GM18511 (cell line): Measurements from ENCODE around the gene PCDHGB5.
"Not testable (repeated sequence)": the region's sequence is repeated elsewhere in the genome, so short reads cannot be mapped to it uniquely, and the experiment has no call there.

ENCODE experiments used
- ATAC-seq: cut with Tn5 transposase; IDR thresholded peaks from one replicate; pipeline ENCODE4 v1.9.1; 2021; ENCODE audit warnings: mild to moderate bottlenecking, moderate library complexity; ENCODE audit not compliant: unreplicated experiment

PCDHGB5 gene

DNA sequence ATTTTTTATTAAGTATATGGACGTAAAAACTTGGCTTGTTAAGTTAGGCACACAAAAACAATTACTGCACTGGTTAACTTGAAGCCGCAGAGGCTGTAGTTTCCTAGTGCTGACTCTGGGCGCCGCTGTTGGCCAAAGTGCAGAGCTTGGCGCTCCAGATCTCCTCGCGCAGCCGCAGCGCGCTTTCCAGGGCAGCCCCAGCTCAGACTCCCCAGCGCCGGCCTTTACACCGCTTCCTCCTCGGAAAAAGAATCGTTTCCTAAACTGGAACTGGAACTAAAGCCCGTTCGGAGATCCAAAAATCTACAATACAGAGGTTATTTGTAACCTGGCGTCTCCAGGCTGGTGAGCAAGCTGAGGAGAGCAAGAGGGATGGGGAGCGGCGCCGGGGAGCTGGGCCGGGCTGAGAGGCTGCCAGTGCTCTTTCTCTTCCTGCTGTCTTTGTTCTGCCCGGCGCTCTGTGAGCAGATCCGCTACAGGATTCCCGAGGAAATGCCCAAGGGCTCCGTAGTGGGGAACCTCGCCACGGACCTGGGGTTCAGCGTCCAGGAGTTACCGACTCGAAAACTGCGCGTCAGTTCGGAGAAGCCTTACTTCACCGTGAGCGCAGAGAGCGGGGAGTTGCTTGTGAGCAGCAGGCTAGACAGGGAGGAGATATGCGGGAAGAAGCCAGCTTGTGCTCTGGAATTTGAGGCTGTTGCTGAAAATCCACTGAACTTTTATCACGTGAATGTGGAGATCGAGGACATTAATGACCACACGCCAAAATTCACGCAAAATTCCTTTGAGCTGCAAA lies at the start of gene PCDHGB5:
PCDHGB5 (plus strand) TSS at position 192 of the 796 bp plus-strand sequence; CDS start at position 373, 181 bp downstream.
- not testable (repeated sequence) for ATAC-seq

DNA sequence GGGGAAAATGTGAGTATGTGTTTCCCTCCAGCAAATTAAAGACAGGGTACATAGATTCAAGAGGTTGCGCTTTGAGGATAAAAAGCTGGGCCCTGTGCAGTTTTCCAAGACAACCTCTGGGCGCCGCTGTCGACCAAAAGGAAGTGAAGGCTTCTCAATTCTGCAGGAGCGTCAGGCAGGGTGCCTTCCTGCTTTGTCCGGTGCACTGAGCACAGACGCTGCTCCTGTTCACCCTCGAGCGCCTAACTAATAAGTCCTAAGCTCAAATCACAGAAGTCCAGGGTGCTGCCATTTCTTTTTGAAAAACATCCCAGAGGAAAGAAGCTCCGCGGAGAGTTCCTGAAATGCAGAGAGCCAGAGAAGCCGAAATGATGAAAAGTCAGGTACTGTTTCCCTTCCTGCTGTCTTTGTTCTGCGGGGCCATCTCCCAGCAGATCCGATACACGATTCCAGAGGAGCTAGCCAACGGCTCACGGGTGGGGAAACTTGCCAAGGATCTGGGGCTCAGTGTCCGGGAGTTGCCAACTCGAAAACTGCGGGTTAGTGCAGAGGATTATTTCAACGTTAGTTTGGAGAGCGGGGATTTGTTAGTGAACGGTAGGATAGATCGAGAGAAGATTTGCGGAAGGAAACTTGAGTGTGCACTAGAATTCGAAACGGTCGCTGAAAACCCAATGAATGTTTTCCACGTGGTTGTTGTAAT lies 47.7 kb upstream of the PCDHGB5 start, which contains the start of gene PCDHGB1:
PCDHGB1 (plus strand) TSS at position 183 of the 703 bp plus-strand sequence; CDS start at position 345, 162 bp downstream.
- peak; percentile 87 for ATAC-seq

DNA sequence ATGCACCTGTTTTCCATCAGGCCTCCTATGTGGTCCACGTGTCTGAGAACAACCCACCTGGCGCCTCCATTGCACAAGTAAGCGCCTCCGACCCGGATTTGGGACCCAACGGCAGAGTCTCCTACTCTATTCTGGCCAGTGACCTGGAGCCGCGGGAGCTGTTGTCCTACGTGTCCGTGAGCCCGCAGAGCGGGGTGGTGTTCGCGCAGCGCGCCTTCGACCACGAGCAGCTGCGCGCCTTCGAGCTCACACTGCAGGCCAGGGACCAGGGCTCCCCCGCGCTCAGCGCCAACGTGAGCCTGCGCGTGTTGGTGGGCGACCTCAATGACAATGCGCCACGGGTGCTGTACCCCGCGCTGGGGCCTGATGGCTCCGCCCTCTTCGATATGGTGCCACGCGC lies 46.2 kb upstream of the PCDHGB5 start:
- no peak for ATAC-seq

DNA sequence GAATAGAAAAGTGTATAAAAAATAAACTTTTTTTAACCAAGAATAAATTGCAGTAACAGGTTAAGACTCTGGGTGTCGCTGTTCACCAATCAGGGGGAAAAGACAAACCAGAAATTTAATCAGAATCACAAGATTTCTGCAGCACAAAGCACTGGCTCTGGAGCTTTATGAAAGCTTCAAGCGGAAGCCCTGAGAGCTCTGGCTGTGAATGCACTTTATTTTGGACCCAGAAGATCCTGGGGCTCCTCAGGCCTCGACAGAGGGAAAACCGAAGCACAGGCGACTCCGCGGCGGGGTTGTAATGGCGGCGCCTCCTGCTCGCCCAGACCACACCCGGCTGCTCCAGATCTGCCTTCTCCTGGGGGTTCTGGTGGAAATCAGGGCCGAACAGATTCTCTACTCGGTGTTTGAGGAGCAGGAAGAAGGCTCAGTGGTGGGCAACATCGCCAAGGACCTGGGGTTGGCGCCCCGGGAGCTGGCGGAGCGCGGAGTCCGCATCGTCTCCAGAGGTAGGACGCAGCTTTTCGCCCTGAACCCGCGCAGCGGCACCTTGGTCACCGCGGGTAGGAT lies 42.8 kb upstream of the PCDHGB5 start, which contains the start of gene PCDHGA4:
PCDHGA4 (plus strand) TSS at position 122 of the 570 bp plus-strand sequence; CDS start at position 209, 87 bp downstream.
- ATAC-seq = no peak

DNA sequence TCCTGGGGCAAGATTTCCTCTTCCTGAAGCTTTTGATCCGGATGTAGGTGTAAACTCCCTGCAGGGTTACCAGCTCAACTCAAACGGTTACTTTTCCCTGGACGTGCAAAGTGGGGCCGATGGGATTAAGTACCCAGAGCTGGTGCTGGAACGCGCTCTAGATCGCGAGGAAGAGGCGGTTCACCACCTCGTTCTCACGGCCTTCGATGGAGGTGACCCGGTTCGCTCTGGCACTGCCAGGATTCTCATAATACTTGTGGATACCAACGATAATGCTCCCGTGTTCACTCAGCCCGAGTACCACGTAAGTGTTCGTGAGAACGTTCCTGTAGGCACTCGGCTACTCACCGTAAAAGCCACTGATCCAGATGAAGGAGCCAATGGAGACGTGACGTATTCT lies 42.1 kb upstream of the PCDHGB5 start:
- no peak for ATAC-seq

DNA sequence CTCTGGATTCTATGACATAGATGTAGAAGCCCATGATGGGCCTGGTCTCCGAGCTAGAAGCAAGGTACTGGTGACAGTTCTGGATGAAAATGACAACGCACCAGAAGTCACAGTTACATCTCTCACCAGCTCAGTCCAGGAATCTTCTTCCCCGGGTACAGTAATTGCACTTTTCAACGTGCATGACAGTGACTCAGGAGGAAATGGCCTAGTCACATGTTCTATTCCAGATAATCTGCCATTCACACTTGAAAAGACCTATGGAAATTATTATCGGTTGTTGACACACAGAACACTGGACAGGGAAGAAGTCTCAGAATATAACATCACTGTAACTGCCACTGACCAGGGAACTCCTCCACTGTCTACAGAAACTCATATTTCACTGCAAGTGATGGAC lies 41.6 kb upstream of the PCDHGB5 start:
- ATAC-seq = no peak

DNA sequence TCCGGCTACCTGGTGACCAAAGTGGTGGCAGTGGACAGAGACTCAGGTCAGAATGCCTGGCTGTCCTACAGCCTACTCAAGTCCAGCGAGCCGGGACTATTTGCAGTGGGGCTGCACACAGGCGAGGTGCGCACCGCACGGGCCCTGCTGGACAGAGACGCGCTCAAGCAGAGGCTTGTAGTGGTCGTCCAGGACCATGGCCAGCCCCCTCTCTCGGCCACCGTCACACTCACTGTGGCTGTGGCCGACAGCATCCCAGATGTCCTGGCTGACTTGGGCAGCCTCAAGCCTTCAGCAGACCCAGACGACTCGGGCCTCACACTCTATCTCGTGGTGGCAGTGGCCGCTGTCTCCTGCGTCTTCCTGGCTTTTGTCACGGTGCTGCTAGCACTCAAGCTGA lies 40.8 kb upstream of the PCDHGB5 start:
- ATAC-seq = no peak

DNA sequence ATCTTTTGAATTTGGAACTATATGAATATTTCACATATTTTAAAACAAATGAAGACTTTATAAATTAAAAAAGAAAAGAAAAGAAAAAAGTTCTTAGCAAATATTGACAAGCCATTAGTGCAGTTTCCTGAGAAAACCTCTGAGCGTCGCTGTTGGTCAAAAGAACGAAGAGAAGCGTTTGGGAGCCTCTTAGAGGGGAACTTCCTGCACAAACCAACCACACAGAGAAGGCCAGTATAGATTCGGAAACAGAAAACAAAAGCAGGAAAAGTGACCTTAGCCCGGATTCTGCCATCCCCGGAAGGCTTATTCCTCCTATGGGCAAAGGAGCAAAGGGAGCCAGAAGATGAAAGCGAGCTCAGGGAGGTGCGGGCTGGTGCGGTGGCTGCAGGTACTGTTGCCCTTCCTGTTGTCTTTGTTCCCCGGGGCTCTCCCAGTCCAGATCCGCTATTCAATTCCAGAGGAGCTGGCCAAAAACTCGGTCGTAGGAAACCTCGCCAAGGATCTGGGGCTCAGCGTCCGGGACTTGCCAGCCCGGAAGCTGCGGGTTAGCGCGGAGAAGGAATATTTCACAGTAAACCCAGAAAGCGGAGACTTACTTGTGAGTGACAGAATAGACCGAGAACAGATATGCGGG lies 37.8 kb upstream of the PCDHGB5 start, which contains the start of gene PCDHGB2:
PCDHGB2 (plus strand) TSS at position 205 of the 637 bp plus-strand sequence; CDS start at position 347, 142 bp downstream.
- peak; percentile 91 for ATAC-seq

DNA sequence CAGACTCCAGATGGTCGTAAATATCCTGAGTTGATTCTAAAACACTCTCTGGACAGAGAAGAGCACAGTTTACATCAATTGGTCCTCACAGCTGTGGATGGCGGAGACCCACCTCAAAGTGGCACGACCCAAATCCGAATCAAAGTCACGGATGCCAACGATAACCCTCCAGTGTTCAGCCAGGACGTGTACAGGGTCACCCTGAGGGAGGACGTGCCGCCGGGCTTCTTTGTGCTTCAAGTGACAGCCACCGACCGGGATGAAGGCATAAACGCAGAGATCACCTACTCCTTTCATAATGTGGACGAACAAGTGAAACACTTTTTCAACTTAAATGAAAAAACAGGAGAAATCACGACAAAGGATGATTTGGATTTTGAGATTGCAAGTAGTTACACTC lies 37.1 kb upstream of the PCDHGB5 start:
- ATAC-seq = no peak

DNA sequence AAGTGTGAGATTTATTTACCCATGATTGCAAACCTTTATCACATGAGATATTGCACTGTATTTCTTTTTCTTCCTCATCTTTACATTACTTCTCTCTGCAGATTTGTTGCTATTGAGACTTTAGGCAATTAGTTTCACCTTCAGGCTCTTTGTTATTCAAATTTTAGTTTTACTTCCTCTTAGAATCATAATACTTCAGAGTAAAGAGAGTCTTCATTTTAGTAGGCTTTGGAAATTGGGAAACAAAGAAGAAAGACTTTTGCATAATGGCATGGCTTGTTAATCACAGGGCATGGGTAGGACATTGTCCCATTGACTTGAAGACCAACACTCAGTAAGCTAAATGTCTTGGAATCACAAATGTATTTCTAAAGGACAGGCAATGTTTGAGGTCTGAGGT lies 35.0 kb upstream of the PCDHGB5 start:
- ATAC-seq = no peak

DNA sequence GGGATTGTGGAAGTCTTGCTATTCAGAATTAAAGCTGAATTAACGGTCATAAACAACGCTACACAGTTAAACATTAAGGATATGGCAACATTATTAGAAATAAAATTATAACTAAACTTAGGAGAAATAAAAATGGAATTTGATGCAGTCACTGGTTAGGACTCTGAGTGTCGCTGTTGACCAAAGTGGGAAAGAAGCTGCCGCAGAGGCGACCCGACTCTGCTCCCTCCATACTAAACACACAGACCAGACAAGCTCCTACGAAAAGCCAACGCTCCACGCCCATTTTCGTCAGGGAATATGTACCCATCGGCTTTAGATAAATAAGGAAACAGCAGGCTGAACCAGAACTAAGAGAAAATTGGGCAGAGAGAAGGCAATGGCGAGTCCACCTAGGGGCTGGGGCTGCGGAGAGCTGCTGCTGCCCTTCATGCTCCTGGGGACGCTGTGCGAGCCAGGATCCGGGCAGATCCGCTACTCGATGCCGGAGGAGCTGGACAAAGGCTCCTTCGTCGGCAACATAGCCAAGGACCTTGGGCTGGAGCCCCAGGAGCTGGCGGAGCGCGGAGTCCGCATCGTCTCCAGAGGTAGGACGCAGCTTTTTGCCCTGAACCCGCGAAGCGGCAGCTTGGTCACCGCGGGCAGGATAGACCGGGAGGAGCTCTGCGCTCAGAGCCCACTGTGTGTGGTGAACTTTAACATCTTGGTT lies 33.6 kb upstream of the PCDHGB5 start, which contains the start of gene PCDHGA5:
PCDHGA5 (plus strand) TSS at position 211 of the 709 bp plus-strand sequence; CDS start at position 380, 169 bp downstream.
- no peak for ATAC-seq

DNA sequence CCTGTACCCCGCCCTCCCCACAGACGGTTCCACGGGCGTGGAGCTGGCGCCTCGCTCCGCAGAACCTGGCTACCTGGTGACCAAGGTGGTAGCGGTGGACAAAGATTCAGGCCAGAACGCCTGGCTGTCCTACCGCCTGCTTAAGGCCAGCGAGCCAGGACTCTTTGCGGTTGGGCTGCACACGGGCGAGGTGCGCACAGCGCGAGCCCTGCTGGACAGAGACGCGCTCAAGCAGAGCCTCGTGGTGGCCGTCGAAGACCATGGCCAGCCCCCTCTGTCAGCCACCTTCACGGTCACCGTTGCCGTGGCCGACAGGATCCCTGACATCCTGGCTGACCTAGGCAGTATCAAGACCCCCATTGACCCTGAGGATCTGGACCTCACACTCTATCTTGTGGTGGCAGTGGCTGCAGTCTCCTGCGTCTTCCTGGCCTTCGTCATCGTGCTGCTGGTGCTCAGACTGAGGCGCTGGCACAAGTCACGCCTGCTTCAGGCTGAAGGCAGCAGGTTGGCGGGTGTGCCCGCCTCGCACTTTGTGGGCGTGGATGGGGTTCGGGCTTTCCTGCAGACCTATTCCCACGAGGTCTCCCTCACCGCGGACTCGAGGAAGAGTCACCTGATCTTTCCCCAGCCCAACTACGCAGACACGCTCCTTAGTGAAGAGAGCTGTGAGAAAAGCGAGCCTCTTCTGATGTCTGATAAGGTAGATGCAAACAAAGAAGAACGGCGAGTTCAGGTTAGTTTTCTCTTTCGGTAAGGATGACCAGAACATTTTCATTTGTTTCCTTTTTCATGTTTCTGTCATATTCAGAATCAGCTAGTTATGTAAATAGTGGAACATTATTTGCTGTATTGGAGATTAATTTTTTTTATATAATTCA lies 31.5 kb upstream of the PCDHGB5 start:
- ATAC-seq = no peak

DNA sequence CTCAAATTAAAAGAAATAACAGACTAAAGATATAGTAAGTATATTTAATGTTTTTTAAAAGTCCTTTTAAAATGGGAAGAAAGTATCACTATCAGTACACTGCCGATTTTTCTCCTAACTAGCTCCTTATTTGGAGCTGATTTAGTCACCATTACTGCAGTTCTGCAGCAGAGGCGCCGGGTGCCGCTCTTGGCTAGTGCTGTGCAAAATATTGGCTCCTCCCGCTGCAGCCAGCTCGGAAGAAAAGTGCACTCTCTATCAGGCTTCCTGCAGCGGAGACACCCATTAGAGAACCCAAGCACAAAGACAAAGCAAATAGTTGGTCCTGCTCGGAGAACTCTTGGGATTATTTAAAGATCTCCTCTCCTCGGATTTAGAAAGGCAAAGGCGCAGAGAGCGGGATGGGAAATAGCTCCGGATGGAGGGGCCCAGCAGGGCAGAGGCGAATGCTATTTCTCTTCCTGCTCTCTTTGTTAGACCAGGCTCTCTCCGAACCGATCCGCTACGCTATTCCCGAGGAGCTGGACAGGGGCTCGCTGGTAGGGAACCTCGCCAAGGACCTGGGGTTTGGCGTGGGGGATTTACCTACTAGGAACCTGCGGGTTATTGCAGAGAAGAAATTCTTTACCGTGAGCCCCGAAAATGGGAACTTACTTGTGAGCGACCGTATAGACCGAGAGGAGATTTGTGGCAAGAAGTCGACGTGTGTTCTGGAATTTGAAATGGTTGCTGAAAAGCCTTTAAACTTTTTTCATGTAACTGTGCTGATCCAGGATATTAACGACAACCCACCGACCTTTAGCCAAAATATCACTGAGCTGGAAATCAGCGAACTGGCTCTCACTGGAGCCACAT lies 27.5 kb upstream of the PCDHGB5 start, which contains the start of gene PCDHGB3:
PCDHGB3 (plus strand) TSS at position 249 of the 855 bp plus-strand sequence; CDS start at position 402, 153 bp downstream.
- no peak for ATAC-seq

DNA sequence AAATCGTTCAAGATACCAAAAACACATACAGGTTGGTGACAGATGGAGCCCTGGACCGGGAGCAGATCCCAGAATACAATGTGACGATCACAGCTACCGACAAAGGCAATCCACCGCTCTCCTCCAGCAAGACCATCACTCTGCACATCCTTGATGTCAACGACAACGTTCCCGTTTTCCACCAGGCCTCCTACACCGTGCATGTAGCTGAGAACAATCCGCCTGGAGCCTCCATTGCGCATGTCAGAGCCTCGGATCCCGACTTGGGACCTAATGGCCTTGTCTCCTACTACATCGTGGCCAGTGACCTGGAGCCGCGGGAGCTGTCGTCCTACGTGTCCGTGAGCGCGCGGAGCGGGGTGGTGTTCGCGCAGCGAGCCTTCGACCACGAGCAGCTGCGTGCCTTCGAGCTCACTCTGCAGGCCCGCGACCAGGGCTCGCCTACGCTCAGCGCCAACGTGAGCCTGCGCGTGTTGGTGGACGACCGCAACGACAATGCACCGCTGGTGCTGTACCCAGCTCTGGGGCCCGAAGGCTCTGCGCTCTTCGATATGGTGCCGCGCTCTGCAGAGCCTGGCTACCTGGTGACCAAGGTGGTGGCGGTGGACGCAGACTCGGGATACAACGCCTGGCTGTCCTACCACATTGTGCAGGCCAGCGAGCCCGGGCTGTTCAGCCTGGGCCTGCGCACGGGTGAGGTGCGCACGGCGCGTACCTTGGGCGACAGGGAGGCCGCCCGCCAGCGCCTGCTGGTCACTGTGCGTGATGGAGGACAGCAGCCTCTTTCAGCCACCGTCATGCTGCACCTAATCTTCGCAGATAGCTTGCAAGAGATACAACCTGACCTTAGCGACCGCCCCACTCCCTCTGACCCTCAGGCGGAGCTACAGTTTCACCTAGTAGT lies 25.9 kb upstream of the PCDHGB5 start:
- ATAC-seq = no peak

DNA sequence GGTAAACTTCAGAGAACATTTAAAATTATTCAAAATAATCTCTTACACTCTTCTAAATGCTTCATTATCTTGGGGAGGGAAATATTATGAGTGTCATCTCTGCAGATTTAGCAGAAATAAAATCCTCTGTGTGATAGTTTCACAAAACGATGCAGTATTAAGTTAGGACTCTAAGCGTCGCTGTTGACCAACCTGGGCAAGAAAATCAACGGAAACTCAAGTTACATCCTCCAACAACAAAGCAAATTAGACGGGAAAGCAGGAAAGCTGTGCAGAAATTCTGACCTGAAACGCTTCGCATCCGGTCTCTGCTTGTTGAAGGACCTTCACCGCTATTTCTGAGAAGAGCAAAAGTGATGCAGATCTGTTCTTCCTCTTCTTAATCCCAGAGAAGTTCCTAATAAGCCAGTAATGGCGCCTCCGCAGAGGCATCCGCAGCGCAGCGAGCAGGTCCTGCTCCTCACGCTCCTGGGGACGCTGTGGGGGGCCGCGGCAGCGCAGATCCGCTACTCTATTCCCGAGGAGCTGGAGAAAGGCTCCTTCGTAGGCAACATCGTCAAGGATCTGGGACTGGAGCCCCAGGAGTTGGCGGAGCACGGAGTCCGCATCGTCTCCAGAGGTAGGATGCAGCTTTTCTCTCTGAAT lies 24.0 kb upstream of the PCDHGB5 start, which contains the start of gene PCDHGA6:
PCDHGA6 (plus strand) TSS at position 219 of the 645 bp plus-strand sequence; CDS start at position 412, 193 bp downstream.
- ATAC-seq = no peak

DNA sequence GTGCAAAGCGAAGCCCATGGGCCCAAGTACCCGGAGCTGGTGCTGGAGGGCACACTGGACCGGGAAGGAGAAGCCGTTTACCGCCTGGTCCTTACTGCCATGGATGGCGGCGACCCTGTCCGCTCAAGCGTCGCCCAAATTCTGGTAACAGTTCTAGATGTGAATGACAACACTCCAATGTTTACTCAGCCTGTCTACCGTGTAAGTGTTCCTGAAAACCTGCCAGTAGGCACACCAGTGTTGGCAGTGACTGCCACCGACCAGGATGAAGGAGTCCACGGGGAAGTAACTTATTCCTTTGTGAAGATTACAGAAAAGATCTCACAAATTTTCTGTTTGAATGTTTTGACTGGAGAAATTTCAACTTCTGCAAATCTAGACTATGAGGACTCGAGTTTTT lies 23.1 kb upstream of the PCDHGB5 start:
- ATAC-seq = no peak
